Activated CD4-positive, alpha-beta T cell treated with anti-CD3 and anti-CD28 coated beads for 36 hours (primary cell): ENCODE data around the gene SOX18. TPM values are rescaled to one million over a fixed set of nuclear protein-coding genes. Genes with fewer than 3 reads are reported as not detected.
A peak's percentile ranks its signal among the peaks of the same experiment; 100 is the strongest.

Experiments
- ATAC-seq: fragments of 200-7000 bp; cut with Tn5 transposase; one replicate; pipeline ENCODE4 v1.10.0; 2021; ENCODE audit warnings: mild to moderate bottlenecking, moderate library complexity
- CTCF ChIA-PET: fragments of 350-600 bp; sonication (Branson Sonifier 250); formaldehyde crosslinking; loops from one replicate; lab custom pipeline; 2021; ENCODE audit warnings: antibody characterized with exemption; lab: Charles Lee
- POLR2A ChIA-PET: fragments of 350-600 bp; sonication (Branson Sonifier 250); formaldehyde crosslinking; loops from one replicate; lab custom pipeline; 2021; ENCODE audit warnings: antibody characterized with exemption, inconsistent platforms; lab: Charles Lee
- DNase-seq: peaks from one replicate; pipeline ENCODE4 v3.0.0-alpha.2; 2020
- H3K27ac Mint-ChIP-seq: one replicate; pipeline ENCODE4 v1.8.0; 2021; ENCODE audit warnings: mixed read lengths
- H3K27me3 Mint-ChIP-seq: one replicate; pipeline ENCODE4 v1.8.0; 2021; ENCODE audit warnings: mixed read lengths
- H3K36me3 Mint-ChIP-seq: one replicate; pipeline ENCODE4 v1.8.0; 2021; ENCODE audit warnings: low read depth, mixed read lengths
- H3K4me1 Mint-ChIP-seq: one replicate; pipeline ENCODE4 v1.8.0; 2021; ENCODE audit warnings: mixed read lengths
- H3K4me3 Mint-ChIP-seq: one replicate; pipeline ENCODE4 v1.8.0; 2021; ENCODE audit warnings: mild to moderate bottlenecking, moderate library complexity, mixed read lengths
- H3K9me3 Mint-ChIP-seq: one replicate; pipeline ENCODE4 v1.8.0; 2021; ENCODE audit warnings: low read depth, mixed read lengths
- intact Hi-C, 2 experiments: fragments of 100-400 bp; cut with DNase I in 1 of 2; cut with micrococcal nuclease in 1 of 2; formaldehyde crosslinking; loops; one replicate each; pipeline versions ENCODE4 v1.14.2 to v1.15.1; 2022 to 2024; cut with DNase I, micrococcal nuclease
- total RNA-seq, 2 experiments: library from RNA; stranded (reverse); gene quantifications; one replicate each; pipeline ENCODE4 v1.2.3, GENCODE V29; 2021

The SOX18 gene
- total RNA-seq, 2 experiments from 2014 or later, result not detected

DNA sequence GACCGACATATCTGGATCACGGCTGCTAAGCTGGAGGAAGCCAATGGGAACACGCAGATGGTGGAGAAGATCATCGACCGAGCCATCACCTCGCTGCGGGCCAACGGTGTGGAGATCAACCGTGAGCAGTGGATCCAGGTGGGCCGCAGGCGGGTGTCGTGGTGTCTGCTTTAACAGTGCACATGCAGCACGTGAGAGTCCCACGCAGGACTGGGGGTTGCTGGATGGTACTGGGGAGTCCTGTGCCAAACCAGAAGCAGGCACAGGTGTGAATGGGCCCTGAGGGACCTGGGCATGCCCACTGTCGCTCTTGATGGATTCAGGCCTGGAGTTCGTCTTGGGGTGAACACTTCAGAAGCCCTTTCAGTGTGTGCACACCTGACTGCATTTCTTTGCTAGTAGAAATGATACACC, 38.1 kb downstream of the SOX18 start:
- H3K27me3 Mint-ChIP-seq, result no peaks in the 10 kb centered on the region
- ChIA-PET CTCF (no interaction called here), POLR2A (no interaction called here)
- peak overlapping the region; percentile 83 for H3K27ac Mint-ChIP-seq
- DNase-seq (peak; percentile 25), ATAC-seq (no peak)
- peaks cover 72% of the 10 kb centered on the region for H3K36me3 Mint-ChIP-seq
- peaks cover 8% of the 10 kb centered on the region for H3K9me3 Mint-ChIP-seq
- intact Hi-C loops, result no loop called here
- peaks cover 32% of the 10 kb centered on the region for H3K4me1 Mint-ChIP-seq
- H3K4me3 Mint-ChIP-seq, result no peak overlapping the region

DNA sequence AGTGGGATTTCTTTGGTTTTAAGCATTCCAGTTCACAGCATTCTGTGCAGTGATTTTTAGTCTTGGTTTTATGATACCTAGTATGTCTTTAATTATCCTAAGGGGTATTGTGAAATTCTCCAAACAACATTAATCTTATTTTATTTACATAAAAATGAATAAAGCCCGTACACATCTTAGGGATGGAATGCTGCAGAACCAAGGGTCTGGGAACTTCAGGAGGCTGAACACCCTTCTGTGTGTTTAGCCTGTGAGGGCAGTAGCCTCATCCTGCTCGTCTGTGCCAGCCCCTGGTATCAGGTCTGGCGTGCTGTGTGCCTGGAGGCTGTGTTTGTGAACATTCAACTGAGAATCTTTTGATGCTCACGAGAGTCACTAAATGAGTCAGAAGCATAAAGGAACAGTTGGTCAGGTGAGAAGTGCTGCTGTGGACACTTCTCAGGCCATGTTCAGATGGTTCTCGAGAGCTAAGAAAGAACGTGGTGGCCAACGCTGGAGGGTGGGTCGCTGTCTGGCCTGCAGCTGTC, 38.7 kb downstream of the SOX18 start:
- peak; percentile 33 for ATAC-seq
- intact Hi-C loops, result no loop called here
- ChIA-PET POLR2A (no interaction called here), CTCF (interaction anchor here (1.6 kb wide), 1 partner anchor 20 kb away, joined by 3 read pairs; no protein-coding TSS in a partner anchor)
- Mint-ChIP-seq H3K9me3 (peaks cover 8% of the 10 kb centered on the region), H3K27me3 (no peaks in the 10 kb centered on the region), H3K36me3 (peaks cover 76% of the 10 kb centered on the region), H3K27ac (peak overlapping the region; percentile 83), H3K4me3 (no peak overlapping the region), H3K4me1 (peaks cover 32% of the 10 kb centered on the region)
- no peak for DNase-seq

DNA sequence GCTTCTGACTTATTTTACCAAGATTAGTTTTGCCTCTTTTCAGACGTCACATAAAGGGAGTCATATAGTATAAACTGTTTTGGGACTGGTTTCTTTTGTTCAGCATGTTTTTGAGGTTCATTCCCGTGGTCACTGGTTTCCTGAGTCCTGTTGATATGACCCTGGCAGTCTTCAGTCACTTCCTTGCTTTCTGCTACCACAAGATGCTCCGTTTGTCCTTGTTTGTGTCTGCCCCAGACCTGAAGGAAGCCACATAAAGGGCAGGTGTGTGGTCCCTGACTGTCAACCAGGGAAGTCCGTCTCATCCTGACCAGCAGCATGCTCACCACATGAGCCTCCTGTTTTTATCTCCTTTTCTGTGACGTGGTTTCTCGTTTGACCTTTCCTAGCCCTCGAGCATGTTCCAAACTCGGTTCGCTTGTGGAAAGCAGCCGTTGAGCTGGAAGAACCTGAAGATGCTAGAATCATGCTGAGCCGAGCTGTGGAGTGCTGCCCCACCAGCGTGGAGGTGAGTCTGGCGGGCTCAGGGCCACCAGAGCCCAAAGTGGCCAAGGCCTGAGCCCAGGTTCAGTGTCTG, 39.5 kb downstream of the SOX18 start:
- no peak overlapping the region for H3K4me3 Mint-ChIP-seq
- no peak for ATAC-seq
- DNase-seq, result no peak
- peaks cover 75% of the 10 kb centered on the region for H3K36me3 Mint-ChIP-seq
- peak overlapping the region; percentile 33 for H3K27ac Mint-ChIP-seq
- ChIA-PET CTCF (interaction anchor here (1.6 kb wide), 1 partner anchor 19 kb away, joined by 3 read pairs; no protein-coding TSS in a partner anchor), POLR2A (no interaction called here)
- H3K27me3 Mint-ChIP-seq, result no peaks in the 10 kb centered on the region
- peaks cover 32% of the 10 kb centered on the region for H3K4me1 Mint-ChIP-seq
- peaks cover 8% of the 10 kb centered on the region for H3K9me3 Mint-ChIP-seq
- intact Hi-C loops, result no loop called here

DNA sequence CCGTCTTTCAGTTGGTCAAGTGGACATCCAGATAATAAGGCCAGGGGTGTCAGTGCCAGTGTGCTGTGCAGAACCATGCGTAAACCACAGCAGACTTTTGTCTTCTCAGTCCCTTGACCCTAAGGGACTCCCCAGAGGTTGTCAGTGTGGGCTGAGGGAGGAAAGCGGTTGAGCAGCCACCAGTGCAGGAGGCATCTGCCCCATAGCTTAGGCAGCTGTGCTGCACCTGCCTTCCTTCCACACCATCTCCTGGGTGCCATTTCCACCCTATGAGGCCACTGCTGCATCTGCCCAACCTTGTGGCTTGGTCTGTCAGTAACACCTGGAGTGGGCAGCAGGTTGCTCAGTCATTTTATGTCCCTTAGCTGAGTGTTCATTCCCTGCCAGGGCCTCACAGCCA, 42.5 kb downstream of the SOX18 start:
- no peak overlapping the region for H3K4me3 Mint-ChIP-seq

DNA sequence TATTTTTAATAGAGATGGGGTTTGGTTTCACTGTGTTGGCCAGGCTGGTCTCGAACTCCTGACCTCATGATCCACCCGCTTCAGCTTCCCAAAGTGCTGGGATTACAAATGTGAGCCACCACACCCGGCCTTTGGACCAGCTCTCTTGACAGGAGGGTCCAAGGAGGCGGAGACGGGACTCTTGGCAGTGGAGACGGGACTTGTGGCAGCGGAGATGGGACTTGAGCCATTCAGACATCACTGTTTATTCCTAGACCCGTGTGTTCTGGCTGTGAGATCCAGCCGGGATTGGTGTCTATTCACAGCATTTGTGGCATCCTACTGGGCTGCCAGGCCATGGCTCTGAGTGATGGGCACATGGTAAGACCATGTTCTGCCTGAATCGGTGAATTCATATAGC, 42.9 kb downstream of the SOX18 start:
- no peaks in the 10 kb centered on the region for H3K27me3 Mint-ChIP-seq
- peaks cover 8% of the 10 kb centered on the region for H3K9me3 Mint-ChIP-seq
- ATAC-seq (no peak), DNase-seq (no peak)
- POLR2A ChIA-PET, result interaction anchor here (0.6 kb wide), 1 partner anchor 69 kb away, joined by 3 read pairs; no protein-coding TSS in a partner anchor
- H3K36me3 Mint-ChIP-seq, result peaks cover 74% of the 10 kb centered on the region
- CTCF ChIA-PET, result interaction anchor here (1.2 kb wide), 1 partner anchor 32 kb away, joined by 3 read pairs; no protein-coding TSS in a partner anchor
- no peak overlapping the region for H3K27ac Mint-ChIP-seq
- no peak overlapping the region for H3K4me3 Mint-ChIP-seq
- intact Hi-C loops, result no loop called here
- H3K4me1 Mint-ChIP-seq, result peaks cover 16% of the 10 kb centered on the region

More for the DNA sequence above, 42.5 kb downstream of the SOX18 start:
- Mint-ChIP-seq H3K4me1 (peaks cover 17% of the 10 kb centered on the region), H3K9me3 (peaks cover 8% of the 10 kb centered on the region), H3K36me3 (peaks cover 72% of the 10 kb centered on the region), H3K27me3 (no peaks in the 10 kb centered on the region), H3K27ac (no peak overlapping the region)
- ChIA-PET CTCF (interaction anchor here (1.2 kb wide), 1 partner anchor 31 kb away, joined by 3 read pairs; no protein-coding TSS in a partner anchor), POLR2A (interaction anchor here (0.6 kb wide), 2 partner anchors 27 to 70 kb away, joined by 3 read pairs; no protein-coding TSS in a partner anchor)
- intact Hi-C loops, result no loop called here
- no peak for ATAC-seq
- DNase-seq, result no peak

DNA sequence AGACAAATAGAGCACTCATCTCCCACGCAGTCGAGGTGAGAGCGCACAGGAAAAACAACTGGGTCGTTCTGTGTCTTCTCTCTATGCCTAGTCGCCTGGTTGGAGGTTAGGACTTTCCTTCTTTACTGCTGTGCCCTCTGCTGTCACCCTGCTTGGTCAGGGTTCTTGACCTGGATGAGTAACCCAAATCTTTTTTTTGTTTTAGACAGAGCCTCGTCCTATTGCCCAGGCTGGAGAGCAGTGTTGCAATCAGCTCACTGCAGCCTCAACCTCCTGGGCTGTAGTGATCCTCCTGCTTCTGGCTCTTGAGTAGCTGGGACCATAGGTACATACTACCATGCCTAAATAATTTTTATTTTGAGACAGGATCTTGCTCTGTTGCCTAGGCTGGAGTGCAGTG, 44.0 kb downstream of the SOX18 start:
- Mint-ChIP-seq H3K27me3 (no peaks in the 10 kb centered on the region), H3K36me3 (peaks cover 69% of the 10 kb centered on the region), H3K4me1 (peaks cover 6% of the 10 kb centered on the region), H3K4me3 (no peak overlapping the region), H3K9me3 (peaks cover 8% of the 10 kb centered on the region), H3K27ac (no peak overlapping the region)
- intact Hi-C loops, result no loop called here
- DNase-seq (no peak), ATAC-seq (no peak)
- ChIA-PET CTCF (no interaction called here), POLR2A (no interaction called here)

DNA sequence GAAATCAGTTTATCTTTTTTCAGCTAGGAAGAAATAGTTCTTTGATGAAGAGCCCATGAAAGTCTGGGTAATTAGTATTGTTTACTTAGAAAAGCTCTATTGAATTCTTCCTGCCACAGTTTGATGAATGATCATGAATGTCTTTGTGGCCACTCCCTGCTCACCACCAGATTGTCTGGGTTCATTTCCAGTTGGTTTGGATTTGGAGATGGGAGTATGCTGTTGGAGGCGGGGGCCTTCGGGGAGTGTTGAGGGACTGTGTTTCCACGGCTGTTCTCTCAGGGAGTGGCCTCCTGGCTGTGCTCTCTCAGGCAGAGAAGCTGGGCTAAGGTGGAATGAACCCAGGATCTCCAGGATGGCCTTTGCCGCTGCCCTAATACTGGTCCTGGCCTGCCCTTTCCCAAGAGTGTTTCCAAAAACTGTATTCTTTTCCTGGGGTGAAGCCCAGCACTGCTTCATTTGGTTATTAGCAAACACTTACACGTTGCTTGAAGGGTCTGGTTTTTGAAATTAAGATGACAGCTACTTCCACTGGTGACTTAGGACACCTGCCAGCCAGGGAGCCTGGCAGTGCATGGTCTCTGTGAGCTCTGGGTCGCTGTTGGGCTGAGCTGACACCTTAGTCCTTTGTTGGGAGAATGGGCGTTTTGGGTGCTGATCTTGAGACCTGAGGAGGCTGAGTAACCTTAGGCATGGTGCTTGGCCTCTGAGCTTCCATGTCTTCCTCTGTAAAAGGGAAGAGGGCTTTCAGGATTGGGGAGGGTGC, 45.3 kb downstream of the SOX18 start:
- ATAC-seq (no peak), DNase-seq (no peak)
- Mint-ChIP-seq H3K27ac (no peak overlapping the region), H3K36me3 (peaks cover 65% of the 10 kb centered on the region), H3K27me3 (no peaks in the 10 kb centered on the region), H3K4me1 (no peaks in the 10 kb centered on the region), H3K4me3 (no peak overlapping the region), H3K9me3 (peaks cover 5% of the 10 kb centered on the region)
- intact Hi-C loops, result no loop called here
- ChIA-PET CTCF (interaction anchor here (0.7 to 1.2 kb wide), 2 partner anchors 34 to 342 kb away, joined by 3 to 4 read pairs; no protein-coding TSS in a partner anchor), POLR2A (no interaction called here)

DNA sequence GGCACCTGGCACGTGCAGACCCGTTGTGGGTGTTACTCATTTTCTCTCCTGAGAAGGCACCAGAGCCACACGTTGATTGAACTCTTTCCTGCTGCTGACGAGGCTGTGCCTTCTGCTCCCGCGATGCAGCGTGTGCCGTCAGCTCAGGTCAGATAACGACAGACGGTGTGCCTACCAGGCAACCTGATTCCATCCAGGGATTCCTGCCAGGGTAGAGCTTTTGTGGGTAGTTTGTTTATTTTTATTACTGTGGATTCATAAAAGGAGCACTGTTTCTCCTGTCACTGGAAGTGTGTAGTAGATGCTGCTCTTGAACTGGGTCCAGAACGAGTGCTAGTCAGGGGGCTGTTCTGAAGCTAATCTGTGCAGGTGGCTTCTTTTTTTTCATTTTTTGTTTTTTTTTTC, 47.8 kb downstream of the SOX18 start:
- DNase-seq, result no peak
- Mint-ChIP-seq H3K27me3 (no peaks in the 10 kb centered on the region), H3K4me3 (no peak overlapping the region), H3K9me3 (no peaks in the 10 kb centered on the region), H3K36me3 (peaks cover 58% of the 10 kb centered on the region), H3K4me1 (no peaks in the 10 kb centered on the region), H3K27ac (no peak overlapping the region)
- intact Hi-C loops, result no loop called here
- POLR2A ChIA-PET, result no interaction called here
- CTCF ChIA-PET, result interaction anchor here (0.6 to 0.8 kb wide), 2 partner anchors 35 to 55 kb away, joined by 3 read pairs; no protein-coding TSS in a partner anchor
- ATAC-seq, result no peak

DNA sequence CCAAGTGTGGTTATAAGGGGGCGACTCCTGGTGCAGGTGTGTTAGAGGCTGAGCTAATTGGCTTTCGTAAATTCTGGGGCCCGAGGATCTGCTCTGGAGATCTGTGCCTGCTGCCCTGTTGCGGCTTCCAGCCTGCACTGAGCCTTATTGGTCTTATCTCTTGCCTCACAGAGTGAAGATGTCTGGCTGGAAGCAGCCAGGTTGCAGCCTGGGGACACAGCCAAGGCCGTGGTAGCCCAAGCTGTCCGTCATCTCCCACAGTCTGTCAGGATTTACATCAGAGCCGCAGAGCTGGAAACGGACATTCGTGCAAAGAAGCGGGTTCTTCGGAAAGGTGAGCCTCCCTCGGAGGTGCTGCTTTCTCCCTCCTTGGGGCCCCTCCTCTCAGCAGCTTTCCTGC, 48.5 kb downstream of the SOX18 start:
- H3K4me1 Mint-ChIP-seq, result no peaks in the 10 kb centered on the region
- ChIA-PET POLR2A (no interaction called here), CTCF (no interaction called here)
- ATAC-seq (no peak), DNase-seq (no peak)
- no peaks in the 10 kb centered on the region for H3K27me3 Mint-ChIP-seq
- no peak overlapping the region for H3K4me3 Mint-ChIP-seq
- no peaks in the 10 kb centered on the region for H3K9me3 Mint-ChIP-seq
- peaks cover 53% of the 10 kb centered on the region for H3K36me3 Mint-ChIP-seq
- intact Hi-C loops, result no loop called here
- H3K27ac Mint-ChIP-seq, result no peak overlapping the region
